Stomach (tissue), 4 donors: ENCODE data around the gene NFS1.

Experiments used
- CTCF ChIP-seq, 7 experiments: fragments of 450-650 bp in 4 of 7; fragments of 200-600 bp in 3 of 7; sonication (generic) in 3 of 7; IDR thresholded peaks; one replicate each; pipeline ENCODE4 v1.5.1; 2016 to 2019; ENCODE audit warnings: antibody characterized with exemption in 7 of 7, control low read depth in 2 of 7, mild to moderate bottlenecking in 1 of 7
- EP300 ChIP-seq: sonication (generic); formaldehyde crosslinking; IDR thresholded peaks from one replicate; pipeline ENCODE4 v1.6.1; 2017; ENCODE audit warnings: antibody characterized with exemption
- POLR2A ChIP-seq, 4 donors: fragments of 450-650 bp; IDR thresholded peaks; one replicate each; pipeline ENCODE4 v1.6.1; 2016; ENCODE audit warnings: antibody characterized with exemption in 4 of 4, control low read depth in 2 of 4, mild to moderate bottlenecking in 1 of 4, moderate library complexity in 1 of 4
- POLR2AphosphoS5 ChIP-seq, 3 donors: sonication (generic); formaldehyde crosslinking; IDR thresholded peaks; one replicate each; pipeline ENCODE4 v1.6.1; 2016; ENCODE audit warnings: antibody characterized with exemption in 3 of 3

- TF ChIP-seq POLR2AphosphoS5 (IDR thresholded peaks at IDR 0.05) = no peak
- TF ChIP-seq CTCF (IDR thresholded peaks at IDR 0.05) = no peak
- no peak for TF ChIP-seq POLR2A (IDR thresholded peaks at IDR 0.05)
- TF ChIP-seq EP300 = no peak
These were observed 33.5 kb upstream of the NFS1 start for GRCh38 chr20:35732644-35732982.
